ENCODE data around the gene DGKI. TPM values are rescaled to one million over a fixed set of nuclear protein-coding genes. Genes with fewer than 3 reads are reported as not detected.

Gene DGKI
- polyA plus RNA-seq, 4 donors = 1.5 to 2.0 (median 1.7) TPM

Other genes with a start within 250 kb of the DGKI start
- 10 to 100 TPM; 42.3 to 53.0 (median 49.4) TPM for gene CREB3L2, start 155.1 kb upstream of the DGKI start, polyA plus RNA-seq (ENCODE audit: insufficient read length in 4 of 4)
- under 1 TPM; 0.10 to 0.32 (median 0.20) TPM for gene AKR1D1, start 229.5 kb upstream of the DGKI start, polyA plus RNA-seq (ENCODE audit: insufficient read length in 4 of 4)